NCI-H2081 treated with DMSO at 0.1 percent for 48 hours (cell line): ENCODE measurements around the gene ZNF292.
"Not testable (repeated sequence)": the region's sequence is repeated elsewhere in the genome, so short reads cannot be mapped to it uniquely, and the experiment has no call there.

Experiments used
- DNase-seq: peaks from one replicate; lab custom pipeline; 2025; lab: John Stamatoyannopoulos, UW

ZNF292 gene

DNA sequence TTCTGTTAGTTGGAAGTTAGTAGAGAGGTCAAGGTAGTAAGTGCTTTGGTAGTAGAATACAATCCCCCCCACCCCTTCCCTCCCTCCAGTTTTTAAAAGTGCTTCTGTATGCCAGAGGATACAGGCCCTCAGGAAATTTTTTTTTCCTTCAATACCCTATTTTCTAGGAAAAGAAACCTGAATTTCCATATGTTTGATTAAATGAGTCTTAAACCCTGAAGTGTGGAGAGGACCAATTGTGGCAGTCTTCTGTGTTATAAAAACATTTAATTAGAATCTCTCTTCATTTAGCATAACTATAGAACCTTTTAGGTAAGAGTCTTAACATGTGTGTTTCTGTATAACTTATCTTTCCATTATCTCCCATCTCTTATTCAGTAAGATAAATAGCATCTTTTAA lies 59.5 kb downstream of the ZNF292 start:
- no peak for DNase-seq

DNA sequence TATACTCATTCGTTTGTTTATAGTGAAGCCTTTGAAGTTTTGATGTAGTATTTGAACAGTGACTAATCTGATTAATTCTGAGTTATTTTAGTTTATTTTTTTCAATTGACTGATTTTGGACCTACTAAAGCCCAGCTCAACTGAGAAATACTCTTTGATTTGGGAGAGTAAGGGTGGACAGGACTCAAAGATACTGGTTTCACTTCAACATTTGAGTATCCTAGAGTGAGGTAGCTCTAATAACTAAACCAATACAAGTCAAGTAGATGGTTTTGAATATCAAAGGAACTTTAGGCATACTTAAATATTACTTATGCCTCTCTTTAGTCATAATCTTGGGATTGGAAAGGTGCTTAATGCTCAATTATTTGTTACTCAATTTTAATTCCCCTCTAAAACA lies 65.6 kb downstream of the ZNF292 start:
- DNase-seq: no peak

DNA sequence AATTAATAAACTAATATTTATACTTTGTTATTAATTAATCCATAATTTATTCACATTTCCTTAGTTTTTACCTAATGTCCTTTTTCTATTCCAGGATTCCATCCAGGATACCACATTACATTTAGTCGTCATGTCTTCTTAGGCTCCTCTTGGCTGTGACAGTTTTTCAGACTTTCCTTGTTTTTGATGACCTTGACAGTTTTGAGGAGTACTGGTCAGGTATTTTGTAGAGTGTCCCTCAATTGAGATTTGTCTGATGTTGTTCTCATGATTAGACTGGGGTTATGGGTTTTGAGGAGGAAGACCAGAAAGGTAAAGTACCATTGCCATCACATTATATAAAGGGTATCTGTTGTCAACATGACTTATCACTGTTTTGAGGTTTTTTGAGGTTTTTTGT lies 67.3 kb downstream of the ZNF292 start:
- DNase-seq: no peak

DNA sequence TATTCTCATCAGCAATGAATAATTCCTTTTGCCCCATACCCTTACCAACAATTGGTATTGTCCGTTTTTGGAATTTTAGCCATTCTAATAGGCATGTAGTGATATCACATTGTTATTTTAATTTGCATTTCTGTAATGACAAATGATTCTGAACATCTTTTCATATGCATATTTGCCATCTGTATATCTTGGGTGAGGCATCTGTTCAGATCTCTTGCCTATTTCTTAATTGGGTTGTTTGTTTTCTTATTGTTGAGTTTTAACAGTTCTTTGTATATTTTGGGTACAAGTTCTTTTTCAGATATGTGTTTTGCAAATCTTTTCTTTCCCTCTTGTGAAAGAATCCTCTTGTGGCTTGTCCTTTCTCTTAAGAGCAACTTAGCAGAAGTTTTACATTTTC lies 69.6 kb downstream of the ZNF292 start:
- DNase-seq: no peak

DNA sequence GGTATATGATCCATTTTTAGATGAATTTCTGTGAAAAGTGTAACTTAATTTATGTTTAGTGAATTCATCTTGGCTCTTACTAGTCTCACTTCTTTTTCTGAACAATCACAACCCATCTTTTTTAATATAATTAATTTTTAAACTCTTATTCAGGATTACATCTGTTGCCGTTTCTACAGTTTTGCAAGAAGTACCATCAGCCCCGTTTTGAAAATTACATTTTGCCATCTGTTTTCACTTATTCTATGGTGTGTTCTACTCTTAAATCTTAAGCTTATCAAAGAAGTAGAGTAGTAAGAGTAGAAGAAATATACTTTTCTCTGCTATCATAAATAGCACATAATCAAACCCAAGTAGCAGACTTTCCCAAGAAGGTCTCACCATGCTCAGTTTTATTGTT lies 70.1 kb downstream of the ZNF292 start:
- no peak for DNase-seq

DNA sequence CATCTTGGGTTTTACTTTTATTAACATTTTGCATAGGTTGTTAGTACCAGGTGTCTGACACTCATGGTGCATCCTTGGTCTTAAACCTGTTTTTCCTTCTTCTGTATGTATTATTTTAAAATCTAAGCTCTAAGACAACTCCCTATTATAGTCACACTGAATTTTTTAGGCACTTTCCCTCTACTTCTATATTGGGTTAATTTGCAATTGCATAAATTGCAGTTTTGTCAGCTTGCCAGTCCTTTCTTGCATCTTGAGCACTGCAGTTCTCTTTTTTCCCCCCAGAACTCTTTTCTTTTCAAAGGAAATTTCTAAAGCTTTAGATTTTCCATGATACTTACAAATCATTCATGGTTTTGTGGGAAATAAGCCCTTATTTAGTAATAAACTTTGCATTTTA lies 70.6 kb downstream of the ZNF292 start:
- no peak for DNase-seq

DNA sequence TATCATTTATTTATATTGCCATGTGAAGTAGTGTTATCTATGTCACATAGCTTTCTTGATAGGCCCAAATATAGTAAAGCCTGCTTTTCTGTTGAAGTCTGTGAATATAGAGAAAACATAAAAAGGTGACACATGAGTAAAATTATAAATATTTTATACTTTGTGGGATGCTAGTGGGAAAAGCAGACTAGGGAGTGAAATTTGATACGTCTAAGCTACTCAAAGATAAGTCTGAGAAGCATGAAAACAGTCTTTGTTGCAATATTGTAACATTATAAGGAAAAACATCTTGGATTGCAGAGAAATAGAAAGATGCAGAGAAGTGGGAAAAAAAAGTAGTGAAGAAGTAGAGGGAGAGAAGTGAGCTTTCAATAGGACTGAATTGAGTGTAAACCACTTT lies 75.4 kb downstream of the ZNF292 start:
- no peak for DNase-seq

DNA sequence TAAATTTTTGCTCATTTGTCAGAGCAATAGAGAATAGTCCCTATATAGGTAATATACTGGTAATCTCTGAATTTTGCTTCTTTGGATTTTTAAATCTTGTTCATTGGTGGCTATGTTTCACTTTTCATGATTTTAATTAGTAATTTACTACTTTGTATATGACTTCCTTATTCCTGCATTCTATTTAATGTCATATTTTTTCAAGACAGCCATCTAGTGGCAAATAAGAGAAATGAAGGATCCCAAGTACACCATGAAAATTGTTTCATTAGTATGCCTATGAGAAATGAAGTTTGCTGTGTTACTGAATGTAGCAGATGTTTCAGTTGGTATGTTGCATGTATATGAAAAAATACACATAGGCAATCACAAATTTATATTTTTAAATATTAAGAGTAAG lies 82.4 kb downstream of the ZNF292 start:
- DNase-seq: no peak

DNA sequence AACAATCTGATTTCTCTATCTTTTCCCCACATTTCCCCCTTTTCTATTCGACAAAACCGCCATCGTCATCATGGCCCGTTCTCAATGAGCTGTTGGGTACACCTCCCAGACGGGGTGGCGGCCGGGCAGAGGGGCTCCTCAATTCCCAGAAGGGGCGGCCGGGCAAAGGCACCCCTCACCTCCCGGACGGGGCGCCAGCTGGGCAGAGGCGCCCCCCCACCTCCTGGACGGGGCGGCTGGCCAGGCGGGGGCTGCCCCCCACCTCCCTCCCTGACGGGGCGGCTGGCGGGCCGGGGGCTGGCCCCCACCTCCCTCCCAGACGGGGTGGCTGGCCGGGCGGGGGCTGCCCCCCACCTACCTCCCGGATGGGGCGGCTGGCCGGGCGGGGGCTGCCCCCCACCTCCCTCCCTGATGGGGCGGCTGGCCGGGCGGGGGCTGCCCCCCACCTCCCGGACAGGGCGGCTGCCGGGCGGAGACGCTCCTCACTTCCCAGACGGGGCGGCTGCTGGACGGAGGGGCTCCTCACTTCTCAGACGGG lies 83.8 kb downstream of the ZNF292 start:
- DNase-seq: not testable (repeated sequence)

DNA sequence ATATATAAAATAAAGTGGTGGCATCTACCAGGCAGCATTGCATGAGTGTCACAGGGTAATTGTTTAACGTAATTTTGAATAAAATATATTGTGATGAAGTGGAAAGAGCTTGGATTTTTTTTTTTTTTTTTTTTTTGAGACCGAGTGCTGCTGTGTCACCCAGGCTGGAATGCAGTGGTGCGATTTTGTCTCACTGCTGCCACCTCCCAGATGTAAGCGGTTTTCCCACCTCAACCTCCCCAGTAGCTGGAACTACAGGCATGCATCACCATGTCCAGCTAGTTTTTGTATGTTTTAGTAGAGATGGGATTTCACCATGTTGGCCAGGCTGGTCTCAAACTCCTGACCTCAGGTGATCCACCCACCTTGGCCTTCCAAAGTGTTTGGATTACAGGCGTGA lies 85.9 kb downstream of the ZNF292 start:
- no peak for DNase-seq

DNA sequence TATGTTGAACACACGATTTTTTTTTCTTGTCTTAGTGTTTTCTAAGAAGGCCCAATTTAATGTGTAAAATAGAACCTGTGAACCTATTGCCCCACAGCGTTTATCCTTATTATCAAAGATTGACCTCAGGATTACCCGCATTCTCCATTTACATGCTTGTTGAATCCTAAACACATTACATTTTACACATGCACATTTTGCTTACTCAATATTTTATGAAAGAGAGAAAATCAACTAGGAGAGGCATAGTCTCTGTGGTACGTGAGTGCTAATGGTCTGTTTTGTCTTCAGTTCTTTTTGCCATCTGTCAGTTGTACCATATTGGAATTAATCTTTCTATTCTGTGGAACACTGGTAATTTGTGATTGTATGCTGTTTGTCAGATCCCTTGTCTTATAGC lies 86.9 kb downstream of the ZNF292 start:
- DNase-seq: no peak

DNA sequence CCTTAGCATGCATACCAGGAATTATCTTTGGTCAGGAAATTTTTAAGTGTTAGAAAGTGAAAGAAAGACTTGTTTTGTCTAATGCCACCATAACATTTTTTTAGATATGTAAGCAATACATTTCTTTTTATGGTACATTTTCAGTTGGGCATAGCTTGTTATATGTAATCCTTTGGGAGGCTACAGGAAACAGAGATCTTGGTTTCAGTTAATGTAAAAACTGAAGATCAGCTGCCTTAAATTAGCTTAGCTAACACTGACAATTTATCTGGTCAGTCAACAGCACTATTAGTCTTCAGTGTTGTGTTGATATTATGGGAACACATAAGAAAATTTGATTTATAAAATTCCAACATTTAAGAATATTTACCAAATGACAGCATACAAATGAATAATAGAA lies 88.4 kb downstream of the ZNF292 start:
- no peak for DNase-seq

DNA sequence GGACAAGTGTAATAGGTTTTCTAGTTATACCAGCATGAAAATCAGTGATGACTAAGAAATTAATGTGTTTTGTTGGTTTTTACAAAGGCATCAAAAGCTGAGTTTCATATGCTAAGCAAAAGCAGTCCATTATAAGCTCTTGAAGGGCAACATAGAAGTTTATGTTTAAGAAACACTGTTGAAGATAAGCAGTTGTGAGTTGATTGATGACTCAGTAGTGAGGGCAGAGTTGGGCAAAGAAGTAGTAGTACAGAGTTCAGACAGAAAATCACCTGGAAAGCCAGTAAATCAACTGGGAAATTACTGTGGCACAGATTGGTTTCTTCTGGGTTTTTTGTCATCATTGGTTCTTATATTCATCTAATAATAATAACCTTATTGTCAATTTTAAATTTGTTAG lies 89.0 kb downstream of the ZNF292 start:
- no peak for DNase-seq

DNA sequence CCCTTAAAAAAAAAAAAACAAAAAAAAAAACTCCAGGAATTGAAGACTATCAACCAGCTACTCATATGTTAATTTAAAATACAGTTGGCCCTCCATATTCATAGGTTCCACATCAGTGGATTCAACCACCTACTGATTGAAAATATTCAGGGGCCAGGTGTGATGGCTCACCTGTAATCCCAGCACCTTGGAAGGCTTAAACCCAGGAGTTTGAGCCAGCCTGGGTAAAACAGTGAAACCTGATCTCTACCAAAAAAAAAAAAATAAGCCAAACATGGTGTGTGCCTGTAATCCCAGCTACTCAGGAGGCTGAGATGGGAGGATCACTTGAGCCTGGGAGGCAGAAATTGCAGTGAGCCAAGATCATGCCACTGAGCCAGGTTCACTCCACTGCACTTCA lies 94.7 kb downstream of the ZNF292 start:
- DNase-seq: no peak

DNA sequence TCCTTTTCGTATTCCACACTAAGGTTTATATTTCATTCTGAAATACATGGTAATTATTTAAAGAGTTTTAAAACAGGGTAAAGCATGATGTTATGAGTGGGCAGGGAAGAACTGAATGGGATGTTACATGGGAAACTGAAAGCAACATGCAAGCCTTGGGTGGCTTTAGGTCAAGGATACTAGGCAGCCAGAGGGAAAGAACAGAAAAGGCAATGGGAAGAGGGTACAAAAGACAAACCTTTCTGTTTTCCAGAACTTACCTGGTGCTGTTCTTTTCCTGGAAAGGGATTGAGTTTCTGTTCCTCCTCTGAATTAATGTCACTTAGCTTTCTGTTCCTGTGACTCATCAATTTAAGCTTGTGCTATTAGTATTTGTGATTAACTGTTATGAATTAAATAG lies 95.9 kb downstream of the ZNF292 start:
- no peak for DNase-seq

DNA sequence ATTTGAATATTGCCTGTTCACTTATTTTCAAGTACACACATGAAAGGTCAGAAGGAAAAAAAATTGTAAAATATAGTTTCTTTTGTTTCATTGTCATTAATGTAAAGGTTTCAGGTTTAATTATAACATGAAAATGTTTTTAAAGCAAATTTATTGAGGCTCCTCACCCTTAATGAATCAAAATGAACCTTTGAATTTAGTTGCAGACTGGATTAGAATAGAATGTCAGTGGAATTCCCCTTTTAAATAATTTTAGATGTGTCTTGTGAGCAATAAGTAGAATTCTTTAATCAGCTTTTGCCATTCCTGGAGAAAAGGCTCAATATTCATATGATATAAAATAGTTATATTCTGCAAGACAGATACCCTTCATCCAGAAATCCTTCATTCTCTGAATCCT lies 96.4 kb downstream of the ZNF292 start:
- DNase-seq: no peak

DNA sequence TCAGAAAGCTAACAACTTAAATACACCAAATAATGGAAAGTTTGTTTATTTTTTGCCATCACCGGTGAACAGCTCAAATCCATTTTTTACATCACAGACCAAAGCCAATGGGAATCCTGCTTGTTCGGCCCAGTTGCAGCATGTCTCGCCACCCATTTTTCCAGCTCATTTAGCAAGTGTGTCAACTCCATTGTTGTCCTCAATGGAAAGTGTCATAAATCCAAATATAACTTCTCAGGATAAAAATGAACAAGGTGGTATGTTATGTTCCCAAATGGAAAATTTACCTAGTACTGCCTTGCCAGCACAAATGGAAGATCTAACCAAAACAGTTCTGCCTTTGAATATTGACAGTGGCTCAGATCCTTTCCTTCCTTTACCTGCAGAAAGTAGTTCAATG lies 101.7 kb downstream of the ZNF292 start:
- no peak for DNase-seq

DNA sequence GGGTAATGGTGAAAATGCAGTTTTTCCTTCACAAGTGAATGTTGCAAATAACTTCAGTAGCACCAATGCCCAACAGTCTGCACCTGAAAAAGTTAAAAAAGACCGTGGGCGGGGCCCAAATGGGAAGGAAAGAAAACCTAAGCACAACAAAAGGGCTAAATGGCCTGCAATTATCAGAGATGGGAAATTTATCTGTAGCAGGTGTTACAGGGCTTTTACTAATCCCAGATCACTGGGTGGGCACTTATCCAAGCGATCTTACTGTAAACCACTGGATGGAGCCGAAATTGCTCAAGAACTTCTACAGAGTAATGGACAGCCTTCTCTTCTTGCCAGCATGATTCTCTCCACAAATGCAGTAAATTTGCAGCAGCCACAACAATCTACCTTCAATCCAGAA lies 102.2 kb downstream of the ZNF292 start:
- DNase-seq: no peak

DNA sequence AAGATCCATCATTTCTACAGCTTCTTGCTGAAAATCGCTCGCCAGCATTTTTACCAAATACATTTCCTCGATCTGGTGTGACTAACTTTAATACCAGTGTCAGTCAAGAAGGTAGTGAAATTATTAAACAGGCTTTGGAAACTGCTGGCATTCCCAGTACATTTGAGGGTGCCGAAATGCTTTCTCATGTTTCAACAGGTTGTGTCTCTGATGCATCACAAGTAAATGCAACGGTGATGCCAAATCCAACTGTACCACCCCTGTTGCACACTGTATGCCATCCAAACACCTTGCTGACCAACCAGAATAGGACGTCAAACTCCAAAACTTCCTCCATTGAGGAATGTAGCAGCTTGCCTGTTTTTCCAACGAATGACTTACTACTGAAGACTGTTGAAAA lies 102.6 kb downstream of the ZNF292 start:
- no peak for DNase-seq

DNA sequence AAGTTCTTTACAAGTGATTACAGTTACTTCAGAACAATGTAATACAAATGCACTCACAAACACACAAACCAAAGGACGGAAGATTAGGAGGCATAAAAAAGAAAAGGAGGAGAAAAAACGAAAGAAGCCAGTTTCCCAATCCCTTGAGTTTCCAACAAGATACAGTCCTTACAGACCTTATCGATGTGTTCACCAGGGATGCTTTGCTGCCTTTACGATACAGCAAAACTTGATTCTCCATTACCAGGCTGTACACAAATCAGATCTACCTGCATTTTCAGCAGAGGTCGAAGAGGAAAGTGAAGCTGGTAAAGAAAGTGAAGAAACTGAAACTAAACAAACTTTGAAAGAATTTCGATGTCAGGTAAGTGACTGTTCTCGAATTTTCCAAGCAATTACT lies 104.4 kb downstream of the ZNF292 start:
- DNase-seq: no peak

DNA sequence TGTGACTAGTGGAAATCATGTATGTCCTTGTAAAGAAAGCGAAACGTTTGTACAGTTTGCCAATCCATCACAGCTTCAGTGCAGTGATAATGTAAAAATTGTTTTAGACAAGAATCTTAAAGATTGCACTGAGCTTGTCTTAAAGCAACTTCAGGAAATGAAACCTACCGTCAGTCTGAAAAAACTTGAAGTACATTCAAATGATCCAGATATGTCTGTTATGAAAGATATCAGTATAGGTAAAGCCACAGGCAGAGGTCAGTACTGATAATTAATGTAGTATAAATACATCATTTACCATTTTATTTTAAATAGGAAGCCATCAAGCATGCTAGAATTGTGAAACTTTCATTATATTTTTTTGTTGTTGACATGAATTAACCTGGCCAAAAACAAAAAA lies 106.2 kb downstream of the ZNF292 start:
- no peak for DNase-seq

DNA sequence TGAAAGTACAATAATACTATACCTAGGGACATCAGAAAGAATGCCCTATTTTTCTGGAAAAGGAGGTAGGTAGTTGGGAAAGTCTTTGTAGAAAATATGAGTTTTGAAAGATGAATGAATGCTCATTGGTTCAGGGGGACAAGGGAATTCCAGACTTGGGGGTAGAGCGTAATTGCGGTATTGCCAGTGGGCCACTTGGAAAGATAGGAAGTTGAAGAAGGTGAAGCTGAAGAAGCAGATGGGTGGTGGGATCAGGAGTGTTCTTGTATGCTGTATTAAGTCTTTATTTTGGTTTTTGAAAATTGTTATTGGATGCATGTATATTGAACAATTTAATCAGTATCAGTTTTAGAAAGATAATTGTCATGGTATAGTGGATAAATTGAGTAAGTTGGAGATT lies 109.1 kb downstream of the ZNF292 start:
- DNase-seq: no peak

DNA sequence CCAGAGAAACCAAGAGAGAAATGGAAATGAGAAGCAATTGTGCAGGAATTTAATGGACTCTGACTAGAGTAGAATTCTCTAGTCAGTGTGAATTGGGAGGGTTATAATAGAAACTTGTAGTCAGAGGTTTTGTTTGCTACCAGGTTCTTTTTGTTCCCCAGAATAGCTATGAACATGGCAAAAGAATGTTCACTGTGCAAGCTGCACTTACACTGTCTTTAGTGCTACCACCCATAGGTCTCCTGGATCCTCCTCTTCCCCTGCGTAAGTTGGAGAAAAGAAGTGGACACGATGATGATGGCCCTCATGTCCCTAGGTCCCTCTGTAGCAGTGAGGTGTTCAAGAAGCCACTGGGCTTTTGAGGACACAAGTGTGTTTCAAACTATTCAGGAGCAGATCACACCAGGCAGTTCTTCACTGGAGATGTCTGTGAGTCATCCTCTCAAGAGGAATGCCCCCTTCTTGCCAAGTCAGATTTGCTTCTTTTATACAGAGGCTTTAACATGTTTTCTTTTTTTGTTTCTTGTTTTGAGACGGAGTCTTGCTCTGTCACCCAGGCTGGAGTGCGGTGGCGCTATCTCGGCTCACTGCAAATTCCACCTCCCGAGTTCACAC lies 119.4 kb downstream of the ZNF292 start:
- DNase-seq: no peak

DNA sequence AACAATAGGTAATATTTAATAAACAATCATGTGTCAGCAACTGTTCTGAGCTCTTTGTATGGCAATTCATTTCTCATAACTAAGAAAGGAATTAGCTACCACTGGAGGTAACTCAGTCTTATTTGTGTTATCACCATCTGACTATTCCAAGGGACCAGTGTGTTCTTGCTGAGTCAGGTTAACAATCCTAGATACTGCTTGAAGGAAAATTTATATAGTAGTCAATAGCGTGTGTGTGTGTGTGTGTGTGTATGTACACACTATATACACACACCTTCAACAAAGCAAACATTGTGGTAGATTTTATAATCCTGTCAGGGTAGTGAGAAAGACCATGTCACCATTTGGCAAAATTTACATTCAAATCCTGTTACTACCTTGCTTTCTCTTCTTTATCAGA lies 121.3 kb downstream of the ZNF292 start:
- DNase-seq: no peak

DNA sequence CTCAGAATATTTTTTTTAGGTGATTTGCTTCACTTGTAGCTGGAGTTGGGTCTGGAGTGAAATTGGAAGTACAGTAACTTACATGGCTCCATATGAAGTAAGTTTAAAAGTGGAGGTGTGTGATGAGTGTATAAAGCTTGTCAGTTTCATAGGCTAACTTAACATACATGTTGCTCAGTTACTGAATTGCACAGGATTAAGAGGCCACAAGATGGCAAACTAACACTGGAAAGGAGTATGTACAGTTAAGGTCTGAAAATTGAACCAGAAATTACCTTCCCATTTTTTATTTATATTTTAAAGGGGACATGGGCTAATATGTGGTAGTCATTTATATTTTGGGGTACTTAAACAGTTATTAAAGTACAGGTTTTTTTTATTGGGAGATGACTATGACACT lies 121.8 kb downstream of the ZNF292 start:
- no peak for DNase-seq
